Measurements from ENCODE around the gene SEC31B.
A peak's percentile ranks its signal among the peaks of the same experiment; 100 is the strongest.

SEC31B gene, protein sequence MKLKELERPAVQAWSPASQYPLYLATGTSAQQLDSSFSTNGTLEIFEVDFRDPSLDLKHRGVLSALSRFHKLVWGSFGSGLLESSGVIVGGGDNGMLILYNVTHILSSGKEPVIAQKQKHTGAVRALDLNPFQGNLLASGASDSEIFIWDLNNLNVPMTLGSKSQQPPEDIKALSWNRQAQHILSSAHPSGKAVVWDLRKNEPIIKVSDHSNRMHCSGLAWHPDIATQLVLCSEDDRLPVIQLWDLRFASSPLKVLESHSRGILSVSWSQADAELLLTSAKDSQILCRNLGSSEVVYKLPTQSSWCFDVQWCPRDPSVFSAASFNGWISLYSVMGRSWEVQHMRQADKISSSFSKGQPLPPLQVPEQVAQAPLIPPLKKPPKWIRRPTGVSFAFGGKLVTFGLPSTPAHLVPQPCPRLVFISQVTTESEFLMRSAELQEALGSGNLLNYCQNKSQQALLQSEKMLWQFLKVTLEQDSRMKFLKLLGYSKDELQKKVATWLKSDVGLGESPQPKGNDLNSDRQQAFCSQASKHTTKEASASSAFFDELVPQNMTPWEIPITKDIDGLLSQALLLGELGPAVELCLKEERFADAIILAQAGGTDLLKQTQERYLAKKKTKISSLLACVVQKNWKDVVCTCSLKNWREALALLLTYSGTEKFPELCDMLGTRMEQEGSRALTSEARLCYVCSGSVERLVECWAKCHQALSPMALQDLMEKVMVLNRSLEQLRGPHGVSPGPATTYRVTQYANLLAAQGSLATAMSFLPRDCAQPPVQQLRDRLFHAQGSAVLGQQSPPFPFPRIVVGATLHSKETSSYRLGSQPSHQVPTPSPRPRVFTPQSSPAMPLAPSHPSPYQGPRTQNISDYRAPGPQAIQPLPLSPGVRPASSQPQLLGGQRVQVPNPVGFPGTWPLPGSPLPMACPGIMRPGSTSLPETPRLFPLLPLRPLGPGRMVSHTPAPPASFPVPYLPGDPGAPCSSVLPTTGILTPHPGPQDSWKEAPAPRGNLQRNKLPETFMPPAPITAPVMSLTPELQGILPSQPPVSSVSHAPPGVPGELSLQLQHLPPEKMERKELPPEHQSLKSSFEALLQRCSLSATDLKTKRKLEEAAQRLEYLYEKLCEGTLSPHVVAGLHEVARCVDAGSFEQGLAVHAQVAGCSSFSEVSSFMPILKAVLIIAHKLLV

DNA sequence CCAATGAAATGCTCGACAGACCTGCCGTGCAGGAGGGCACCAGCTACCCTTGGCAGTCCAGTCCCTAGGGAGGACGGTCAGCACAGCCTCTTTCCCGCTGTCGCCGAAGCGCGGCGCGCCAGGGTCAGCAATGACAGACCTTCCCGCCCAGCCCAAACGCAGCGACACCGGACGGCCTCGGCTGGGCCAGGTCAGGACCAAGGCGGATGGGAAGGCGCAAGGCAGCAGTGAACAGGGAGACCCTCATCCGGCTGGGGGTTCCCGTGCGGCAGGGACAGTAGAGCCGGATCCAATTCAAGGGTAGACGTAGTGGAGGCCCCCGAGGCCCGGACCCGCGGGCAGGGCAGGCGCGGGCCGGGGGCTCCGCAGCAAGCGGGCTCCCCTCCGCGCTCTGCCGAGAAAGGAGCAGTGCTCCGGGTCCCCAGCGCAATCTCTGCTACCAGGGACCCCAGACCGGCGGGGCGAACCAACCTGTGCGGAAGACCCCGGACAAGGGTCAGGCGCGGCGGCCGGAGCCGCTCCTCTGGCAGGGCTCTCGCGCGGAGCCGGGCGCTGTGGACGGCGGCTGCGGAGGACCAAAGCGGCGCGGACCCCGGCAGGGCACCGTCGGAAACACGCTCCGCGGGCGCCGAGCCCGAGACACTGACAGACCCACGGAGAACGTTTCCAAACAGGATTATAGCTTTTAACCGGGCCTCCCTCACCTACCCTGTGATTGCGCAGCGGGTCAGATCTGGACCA is at the start of gene SEC31B:
SEC31B (minus strand) TSS at position 551 of the 741 bp plus-strand sequence. CDS start 2,909 bp downstream, outside the sequence.
- peak; percentile 76 for DNase-seq

DNA sequence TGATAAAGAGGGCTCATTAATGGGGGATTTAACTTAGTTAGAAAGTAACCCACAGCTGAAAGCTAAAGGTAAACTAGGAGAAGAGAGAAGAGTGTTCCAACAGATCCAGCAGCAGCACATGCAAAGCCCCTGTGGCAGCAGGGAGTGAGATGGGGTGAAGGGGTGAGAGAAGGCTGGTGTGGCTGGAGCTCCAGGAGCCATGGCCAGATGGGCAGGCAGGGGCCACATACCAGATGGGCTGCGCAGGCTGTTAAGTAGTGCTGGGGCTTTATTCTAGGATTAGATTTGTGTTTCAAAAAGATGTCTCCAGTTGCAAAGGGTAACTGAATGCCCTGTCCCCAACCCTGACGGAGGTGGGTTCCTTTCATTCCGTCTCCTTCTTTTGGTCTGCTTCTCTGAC is 49.3 kb upstream of the SEC31B start:
- DNase-seq: no peak

DNA sequence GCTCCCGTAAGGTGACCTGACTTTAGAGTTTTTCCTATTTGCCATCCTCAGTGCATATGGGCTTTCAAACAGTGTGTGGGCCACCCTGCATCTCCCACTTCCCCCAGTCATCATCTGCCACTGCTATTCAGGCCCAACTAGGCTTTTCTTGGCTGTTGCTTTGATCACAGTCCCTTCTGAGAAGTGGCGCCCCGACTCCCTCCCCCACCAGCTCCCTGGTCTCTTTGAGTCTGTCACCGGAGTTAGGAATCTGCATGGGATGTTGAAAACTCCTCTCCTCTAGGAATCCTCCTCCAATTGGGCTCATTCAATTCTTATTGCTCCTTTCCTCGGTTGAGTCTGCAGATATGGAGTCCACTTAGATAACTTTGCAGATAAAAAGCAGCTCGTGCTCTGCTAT is 48.2 kb upstream of the SEC31B start:
- no peak for DNase-seq

DNA sequence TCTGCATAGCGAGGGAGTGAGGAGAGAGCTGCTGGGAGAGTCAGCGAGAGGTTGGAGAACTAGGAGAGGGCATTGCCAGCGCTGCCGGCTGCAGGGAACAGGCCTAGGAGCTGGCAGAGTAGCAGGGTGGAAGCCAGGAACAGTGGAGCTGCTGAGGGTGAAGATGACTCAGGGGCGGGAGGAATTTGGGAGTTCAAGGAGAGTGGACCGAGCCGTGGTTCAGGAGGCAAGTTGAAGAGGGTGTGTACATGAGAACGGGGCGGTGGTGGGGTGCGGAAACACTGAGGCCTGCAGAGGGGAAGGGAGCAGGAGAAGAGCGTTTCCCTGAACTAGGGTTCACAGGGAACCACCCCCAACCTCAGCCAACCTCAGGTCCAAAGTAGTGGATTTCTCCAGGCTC is 47.6 kb upstream of the SEC31B start:
- DNase-seq: no peak

DNA sequence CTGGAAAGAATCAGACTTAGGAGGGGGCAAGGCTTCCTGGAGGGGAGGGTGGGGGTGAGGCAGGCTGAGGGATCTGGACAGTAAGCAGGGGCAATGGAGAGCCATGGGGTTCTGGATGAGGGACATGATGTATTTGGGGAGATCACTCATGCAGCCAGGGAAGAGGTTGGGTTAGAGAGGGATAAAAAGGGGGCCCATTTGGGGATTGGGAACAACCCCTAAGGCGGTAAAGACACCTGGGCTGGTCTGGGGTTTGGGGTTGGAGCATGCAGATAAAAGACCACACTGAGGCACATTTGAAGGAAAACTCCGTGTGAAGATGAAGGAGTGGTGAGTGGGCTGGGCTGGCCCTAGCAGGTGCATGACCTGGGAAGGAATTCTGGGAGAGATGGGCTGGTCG is 46.9 kb upstream of the SEC31B start:
- DNase-seq: no peak

DNA sequence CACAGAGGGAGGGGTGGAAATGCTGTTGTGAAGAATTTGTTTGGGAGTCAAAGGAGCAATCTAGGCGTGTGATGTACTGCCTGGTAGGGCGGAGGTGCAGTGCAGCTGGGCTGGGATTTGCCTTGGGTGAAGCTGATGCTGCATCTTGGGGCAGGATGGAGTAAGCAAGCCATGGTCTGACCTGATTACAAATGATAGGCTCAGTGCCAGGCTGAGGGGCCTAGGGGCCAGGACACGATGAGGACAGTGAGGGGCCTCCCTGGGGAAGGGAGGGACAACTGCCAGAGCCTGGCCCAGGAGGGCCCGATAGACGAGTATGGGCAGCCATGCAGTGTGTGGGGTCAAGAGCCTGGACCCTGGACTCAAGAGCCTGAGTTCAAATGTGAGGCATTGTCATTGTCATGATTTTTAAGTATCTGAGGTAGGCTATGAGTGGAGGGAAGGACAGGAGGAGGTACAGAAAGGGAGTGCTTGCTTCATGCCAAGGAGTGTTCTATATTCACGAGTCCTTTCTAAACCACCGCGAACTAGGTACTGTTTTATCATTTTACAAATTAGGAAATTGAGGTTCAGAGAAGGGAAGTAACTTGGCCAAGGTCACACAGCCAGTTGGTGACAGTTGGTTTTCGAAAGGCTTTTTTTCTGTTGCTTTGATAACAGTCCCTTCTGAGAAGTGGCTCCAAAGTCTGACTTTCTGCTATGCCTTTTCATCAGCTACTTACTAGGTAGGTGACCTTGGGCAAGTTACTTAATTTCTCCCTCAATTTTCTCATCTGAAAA is 45.7 kb upstream of the SEC31B start:
- no peak for DNase-seq

DNA sequence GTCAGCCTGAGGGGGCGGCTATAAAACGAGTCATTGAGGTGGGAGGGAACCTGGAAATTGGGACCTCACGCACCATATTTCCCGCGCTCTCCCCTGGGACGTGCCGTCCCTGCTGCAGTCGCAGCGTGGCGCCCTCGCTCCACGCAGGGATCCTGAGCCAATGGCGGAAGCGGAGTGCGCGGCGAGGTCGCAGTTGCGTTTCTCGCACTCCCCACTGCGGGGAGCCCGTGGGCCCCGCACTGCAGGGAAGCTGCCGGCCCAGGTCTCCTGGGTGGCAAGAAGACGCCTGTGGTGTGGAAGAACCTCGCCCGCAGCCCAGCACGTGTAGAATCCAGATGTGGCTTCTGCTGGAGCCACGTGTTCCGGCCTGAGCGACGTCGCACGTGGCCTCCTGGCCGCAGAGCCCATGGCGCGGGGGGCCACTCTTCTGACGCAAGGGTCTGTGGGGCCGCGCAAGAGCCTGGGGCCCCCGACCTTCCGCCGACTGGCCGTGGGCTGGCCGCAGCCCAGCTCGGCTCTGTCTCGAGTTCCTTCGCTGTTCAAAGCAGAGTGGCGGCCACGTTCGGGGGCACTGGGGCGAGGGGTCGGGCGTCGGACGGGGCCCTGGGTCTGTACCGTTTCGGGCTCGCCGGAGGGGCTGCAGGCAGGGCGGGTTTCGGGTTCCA is 42.5 kb upstream of the SEC31B start:
- peak; percentile 92 for DNase-seq

DNA sequence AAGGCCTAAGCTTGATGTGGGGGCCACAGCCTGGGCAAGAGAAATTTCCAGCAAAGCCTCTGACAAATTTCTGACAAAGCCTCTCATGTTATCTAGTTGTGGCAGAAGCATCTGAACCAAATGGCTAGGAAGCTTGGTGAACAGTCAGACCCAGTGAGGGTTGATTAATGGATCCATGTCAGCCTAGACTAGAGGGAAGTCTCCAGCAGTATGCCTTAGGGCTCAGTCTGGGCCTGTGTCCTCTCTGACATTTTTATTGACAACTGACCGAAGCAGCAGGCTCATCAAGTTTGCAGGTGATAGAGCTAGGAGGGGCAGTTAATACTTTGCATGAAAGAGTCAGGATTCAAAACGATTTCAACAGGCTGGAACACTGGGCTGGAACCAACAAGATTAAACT is 41.3 kb upstream of the SEC31B start:
- DNase-seq: no peak

DNA sequence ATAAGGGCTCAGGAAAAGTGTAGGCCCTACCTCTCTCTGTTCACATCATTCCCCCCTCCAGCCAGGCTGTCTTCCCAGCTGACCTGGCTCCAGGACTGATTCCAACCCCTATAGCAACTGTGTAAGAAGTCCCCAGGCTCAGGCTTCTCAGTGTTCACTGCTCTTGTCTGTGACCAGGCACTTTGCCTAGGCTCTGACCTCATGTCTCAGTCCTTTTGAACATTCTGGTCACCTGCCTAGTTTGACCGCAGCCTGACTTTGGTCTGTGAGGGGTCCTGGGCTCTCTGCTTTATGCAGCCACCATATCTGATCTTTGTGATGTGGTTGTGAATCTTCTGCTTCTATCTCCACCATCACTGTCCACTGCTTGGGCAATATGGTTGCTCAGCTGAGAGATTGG is 40.6 kb upstream of the SEC31B start:
- DNase-seq: no peak

DNA sequence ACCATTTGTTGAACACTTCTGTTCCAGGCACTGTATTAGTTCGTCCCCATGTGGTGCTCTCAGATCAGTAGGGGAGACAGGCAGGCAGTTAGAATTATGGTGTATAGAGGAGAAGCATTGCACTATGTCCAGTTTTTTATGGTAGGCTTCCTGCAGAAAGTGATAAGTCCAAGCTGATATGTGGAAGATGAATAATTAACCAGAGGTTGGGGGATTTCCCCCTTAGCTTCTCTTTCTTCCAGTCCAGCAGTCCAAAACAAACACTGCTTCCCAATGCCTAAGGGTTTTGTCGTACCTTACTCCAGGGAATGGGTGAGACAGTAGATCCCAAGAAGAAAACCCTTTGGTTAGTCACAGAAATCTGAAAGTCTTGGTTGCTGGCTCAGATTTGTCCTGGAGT is 35.2 kb upstream of the SEC31B start:
- peak; percentile 12 for DNase-seq

DNA sequence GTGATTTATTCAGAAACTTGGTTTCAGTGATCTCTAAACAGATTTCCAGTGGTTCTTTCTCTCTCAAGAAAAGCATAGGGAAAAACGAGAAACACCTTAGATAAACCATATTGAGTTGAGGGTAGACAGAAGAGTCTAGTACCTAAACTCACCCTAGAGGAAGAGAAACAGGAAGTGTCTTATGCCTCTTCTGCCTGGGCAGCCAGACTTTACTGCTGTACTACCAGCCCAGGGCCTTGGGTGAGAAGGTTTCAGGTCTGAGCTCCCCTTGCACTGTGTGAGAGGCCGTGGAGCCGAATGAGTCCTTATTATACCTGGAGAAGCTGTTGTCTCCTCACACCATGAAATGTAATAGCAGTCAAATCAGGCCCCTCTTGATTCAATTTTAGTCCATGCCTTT is 34.3 kb upstream of the SEC31B start:
- no peak for DNase-seq

DNA sequence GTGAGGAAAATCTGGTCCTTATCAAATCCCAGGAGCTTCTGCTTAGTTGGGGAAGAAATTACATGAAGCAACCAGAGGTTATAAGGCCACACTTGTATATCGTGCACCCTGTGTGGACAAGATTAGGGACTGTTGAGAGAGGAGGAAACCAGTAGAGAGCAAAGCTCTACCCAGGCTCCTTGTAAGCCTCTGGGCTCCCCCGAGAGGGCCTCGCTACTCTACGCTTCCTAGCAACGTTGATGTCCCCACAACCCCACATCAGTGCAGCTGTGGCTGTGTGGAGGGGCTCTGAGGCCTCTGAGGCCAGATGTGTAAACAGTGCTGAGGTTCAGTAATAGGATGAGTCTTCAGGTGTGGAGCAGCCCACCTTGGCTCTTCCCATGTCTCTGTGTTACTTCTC is 32.1 kb upstream of the SEC31B start:
- DNase-seq: no peak

DNA sequence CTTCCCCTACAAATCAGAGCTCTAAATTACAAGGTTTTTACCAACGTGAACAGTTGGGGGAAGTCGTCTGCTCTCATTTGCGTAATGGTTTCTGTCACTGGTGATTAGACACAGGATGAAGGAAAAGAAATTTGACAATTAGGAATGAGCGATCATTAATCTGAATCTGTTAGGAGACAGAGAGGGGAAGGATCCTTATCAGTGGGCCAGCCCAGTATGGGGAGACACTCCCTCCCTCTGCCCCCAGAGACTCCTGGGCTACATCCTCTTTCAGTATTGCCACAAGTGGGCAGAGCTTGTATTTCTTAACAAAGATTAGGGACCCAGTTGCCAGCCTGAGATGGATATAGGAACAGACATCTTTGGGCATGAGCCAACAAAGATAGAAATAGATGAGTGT is 31.5 kb upstream of the SEC31B start:
- no peak for DNase-seq

DNA sequence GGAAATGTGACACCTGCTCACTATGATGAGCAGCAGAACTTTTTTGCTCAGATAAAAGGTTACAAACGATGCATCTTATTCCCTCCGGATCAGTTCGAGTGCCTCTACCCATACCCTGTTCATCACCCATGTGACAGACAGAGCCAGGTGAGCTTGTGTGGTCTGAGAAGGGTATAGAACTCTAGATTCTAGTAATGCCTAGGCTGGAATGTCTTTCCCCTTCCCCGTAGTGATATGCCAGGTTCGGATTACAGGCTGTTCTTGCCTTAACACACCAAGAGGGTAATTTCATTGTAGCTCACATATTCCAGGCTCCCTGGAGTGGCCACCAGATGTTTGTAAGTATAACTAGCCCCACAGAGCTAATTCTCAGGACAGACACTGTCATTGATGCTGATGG is 25.3 kb upstream of the SEC31B start:
- DNase-seq: no peak

DNA sequence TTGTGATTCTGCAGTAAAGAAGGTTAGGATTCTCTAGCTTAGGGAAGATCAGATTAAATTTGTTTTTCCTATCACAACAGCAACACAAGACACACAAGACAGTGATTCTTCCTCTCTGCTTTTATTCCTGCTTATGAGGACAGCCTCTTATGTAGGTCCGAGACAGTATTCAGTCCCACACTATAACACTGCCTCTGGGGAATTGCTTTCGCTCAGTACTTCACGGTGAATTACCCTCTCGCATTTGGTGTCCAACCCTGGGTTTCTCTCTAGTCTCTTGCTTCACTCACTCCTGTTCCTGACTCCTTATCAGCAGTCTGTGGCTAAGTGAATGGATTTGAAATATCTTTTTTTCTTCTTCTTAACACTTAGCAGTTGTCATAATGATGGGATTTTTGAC is 17.8 kb upstream of the SEC31B start:
- DNase-seq: no peak

DNA sequence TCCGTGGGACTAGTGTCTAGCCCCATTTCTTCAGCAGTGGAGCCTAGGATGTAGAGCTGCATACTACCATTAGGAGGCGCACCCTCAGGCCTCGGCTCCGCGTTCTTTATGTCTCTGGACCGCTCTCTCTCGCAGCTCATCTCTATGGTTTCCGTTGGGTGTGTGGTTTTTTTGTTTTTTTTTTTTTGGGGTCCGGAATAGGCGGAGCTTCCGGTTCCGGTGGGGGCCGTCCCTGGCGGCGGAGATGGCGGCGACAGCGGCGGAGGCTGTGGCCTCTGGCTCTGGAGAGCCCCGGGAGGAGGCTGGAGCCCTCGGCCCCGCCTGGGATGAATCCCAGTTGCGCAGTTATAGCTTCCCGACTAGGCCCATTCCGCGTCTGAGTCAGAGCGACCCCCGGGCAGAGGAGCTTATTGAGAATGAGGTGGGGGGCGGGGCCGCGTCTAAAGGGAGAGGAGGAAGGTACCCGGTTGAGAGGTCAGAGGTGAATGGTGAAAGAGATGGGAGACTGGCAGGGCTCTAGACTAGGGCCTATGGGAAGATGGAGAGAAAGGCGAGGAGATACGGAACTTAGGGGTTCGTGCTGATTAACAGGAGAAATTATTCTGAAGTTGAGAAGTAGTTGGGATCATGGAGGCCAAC is 16.2 kb upstream of the SEC31B start, which contains the start of gene HIF1AN:
HIF1AN (plus strand) TSS at position 229 of the 639 bp plus-strand sequence; CDS start at position 245, 16 bp downstream.
- DNase-seq: peak; percentile 98

DNA sequence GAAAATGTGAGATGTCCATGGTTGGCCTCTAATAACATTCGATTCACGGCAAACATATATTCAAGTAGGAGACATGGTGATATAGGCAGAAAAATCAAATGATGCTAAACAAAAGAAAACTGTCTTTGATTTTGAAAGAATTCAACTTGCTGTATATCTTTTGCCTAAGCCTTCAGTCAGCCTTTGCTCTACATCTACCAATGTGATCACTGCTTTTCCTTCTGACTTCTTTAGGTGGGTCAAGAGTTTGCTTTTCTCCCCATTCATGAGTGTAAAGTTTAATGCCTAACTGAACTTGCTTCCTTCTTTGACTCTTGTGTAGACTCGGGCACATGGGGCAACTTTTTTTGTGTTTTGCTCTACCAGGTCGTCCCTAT is 15.7 kb upstream of the SEC31B start:
- DNase-seq: no peak

DNA sequence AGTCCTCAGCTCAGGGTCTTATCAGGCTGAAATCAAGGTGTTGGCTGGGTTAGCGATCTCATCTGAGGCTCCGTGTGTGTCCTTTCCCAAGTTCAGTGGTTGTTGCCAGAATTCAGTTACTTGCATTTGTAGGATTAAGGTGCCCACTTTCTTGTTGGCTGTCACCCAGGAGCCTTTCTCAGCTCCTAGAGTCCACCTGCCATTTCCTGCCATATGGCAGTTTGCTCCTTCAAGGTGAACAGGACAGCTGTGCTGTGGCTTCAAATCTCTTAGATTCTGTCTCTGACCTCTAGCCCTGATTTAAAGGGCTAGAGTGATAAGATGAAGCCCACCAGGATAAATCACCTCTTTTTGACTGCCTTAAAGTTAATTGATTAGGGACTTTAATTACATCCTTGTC is 15.1 kb upstream of the SEC31B start:
- DNase-seq: no peak

DNA sequence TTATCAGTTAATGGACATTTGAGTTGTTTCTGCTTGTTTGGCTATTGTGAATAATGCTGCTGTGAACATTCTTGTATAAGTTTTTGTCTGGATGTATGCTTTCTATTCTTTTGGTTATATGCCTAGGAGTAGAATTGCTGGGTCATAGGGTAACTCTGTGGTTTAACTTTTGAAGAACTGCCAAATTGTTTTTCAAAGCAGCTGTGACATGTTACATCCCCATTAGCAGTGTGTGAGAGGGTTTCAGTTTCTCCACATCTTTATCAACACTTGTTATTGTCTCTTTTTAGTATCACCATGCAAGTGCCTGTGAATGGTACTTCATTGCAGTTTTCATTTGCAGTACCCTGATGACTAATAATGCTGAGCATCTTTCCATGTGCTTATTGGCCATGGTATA is 12.1 kb upstream of the SEC31B start:
- peak; percentile 10 for DNase-seq

DNA sequence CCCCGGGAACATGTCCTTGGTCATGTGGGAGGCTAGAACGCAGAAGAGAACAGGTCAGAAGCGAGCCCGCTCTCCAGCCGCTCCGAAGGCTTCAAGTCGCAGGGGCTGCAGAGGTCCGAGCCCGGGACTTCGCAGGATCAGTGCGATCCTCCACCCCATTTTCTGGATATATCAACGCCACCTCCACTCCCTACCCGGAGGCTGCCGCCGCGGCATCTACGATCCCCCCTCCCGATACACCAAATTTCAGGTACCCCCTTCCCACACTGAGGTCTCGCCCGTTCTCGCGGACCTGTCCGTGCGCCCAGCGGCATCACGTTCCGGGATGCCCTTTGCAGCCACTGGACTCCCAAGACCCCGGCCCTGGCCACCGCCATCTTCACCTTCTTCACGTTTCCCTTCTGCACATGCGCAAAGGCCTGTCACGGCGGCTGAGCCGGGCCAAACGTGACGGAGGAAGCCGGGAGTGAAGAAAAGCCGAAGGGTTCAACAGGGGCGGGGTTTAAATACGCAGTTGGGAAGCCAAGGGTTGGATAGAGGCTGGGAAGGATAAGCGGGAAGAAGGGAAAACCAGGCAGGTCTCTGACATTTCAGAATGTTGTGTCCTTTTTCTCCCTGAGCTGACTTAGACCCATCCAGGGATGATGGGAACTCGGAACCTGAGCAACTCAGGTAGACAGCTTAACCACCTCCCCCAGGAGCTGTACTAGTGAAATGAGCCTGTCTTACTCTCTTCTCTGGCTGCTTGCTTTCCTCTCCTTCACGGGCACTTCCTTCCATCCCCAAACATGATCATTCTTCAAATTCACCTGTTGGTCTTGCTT is 10.0 kb upstream of the SEC31B start, which contains the start of gene NDUFB8:
NDUFB8 (minus strand) TSS at position 397 of the 824 bp plus-strand sequence; CDS start at position 377, 20 bp downstream.
- peak; percentile 90 for DNase-seq
